Neural progenitor cell (in vitro differentiated cells): Measurements from ENCODE around the gene CCDC7.

Experiments used
- EZH2 ChIP-seq: fragments of 200-600 bp; sonication (generic); IDR thresholded peaks from 2 replicates; pipeline ENCODE4 v1.6.1; 2017; ENCODE audit warnings: antibody characterized with exemption, mild to moderate bottlenecking, moderate library complexity
- TF ChIP-seq, protein P1 (sequence below): fragments of 200-600 bp; sonication (generic); IDR thresholded peaks from 2 replicates; pipeline ENCODE4 v1.5.1; 2017; ENCODE audit warnings: antibody characterized with exemption, mild to moderate bottlenecking

DNA sequence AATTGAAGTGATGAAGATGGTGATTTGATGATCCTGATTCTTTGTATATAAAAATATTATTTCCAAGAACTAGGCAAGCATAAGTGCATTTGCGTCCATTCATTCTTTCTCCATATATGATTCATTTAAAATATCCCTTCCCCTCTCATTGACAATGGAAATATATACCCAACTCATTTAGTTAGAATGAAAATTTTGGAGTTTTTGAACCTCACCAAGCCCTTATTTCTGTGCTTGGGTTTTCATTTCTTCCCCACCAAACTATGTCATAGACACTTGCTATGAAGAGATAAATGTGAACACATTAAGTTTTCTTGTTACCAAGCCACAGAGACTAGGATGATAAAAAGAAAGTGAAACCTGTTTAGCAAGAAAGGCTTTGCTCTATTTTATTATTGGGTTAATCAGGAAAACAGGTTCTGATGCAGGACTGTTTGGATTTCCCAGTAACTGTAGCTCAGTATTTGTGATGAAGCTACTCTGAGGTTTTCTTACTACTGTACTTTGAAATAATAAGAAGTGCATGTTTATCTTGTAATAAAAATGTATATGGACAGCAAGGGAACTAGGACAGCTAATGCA is 443.8 kb downstream of the CCDC7 start:
- TF ChIP-seq, protein P1, sequence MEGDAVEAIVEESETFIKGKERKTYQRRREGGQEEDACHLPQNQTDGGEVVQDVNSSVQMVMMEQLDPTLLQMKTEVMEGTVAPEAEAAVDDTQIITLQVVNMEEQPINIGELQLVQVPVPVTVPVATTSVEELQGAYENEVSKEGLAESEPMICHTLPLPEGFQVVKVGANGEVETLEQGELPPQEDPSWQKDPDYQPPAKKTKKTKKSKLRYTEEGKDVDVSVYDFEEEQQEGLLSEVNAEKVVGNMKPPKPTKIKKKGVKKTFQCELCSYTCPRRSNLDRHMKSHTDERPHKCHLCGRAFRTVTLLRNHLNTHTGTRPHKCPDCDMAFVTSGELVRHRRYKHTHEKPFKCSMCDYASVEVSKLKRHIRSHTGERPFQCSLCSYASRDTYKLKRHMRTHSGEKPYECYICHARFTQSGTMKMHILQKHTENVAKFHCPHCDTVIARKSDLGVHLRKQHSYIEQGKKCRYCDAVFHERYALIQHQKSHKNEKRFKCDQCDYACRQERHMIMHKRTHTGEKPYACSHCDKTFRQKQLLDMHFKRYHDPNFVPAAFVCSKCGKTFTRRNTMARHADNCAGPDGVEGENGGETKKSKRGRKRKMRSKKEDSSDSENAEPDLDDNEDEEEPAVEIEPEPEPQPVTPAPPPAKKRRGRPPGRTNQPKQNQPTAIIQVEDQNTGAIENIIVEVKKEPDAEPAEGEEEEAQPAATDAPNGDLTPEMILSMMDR = no peak
- TF ChIP-seq EZH2 = no peak
